AG04450 (cell line): ENCODE data around the gene SERHL2. TPM values are rescaled to one million over a fixed set of nuclear protein-coding genes. Genes with fewer than 3 reads are reported as not detected.

Experiments used
- CTCF ChIA-PET: fragments of 300-600, 350-600 bp; formaldehyde crosslinking; extraction: SDS; loops from one replicate; lab custom pipeline; 2022; ENCODE audit warnings: antibody characterized with exemption, inconsistent platforms; lab: Charles Lee
- POLR2A ChIA-PET: fragments of 350-600 bp; formaldehyde crosslinking; extraction: SDS; loops from one replicate; lab custom pipeline; 2021; ENCODE audit warnings: antibody characterized with exemption, inconsistent platforms; lab: Yijun Ruan, JAX
- DNase-seq: peaks from one replicate; pipeline ENCODE4 v3.0.0-alpha.2; 2011; ENCODE audit warnings: low read depth, low spot score
- H3K27ac ChIP-seq: one replicate; pipeline ENCODE4 v1.5.1; 2012; ENCODE audit warnings: low read depth, low read length, control low read depth
- H3K27me3 ChIP-seq: one replicate; pipeline ENCODE4 v1.6.0; 2012; ENCODE audit warnings: low read length; ENCODE audit not compliant: control insufficient read depth, insufficient read depth
- H3K4me3 ChIP-seq: 2 replicates; pipeline ENCODE4 v1.5.1; 2011; ENCODE audit warnings: mild to moderate bottlenecking, low read depth, low read length, control low read depth
- H3K9me3 ChIP-seq: 2 replicates; pipeline ENCODE4 v1.5.1; 2012; ENCODE audit warnings: low read length; ENCODE audit not compliant: control insufficient read depth, insufficient read depth
- CTCF ChIP-seq: IDR thresholded peaks from 2 replicates; pipeline ENCODE4 v1.5.1; 2011; ENCODE audit warnings: low read depth, low read length, control low read depth, inconsistent platforms
- polyA plus RNA-seq: library from polyadenylated mRNA; depleted of rRNA; stranded (reverse); fragments of >200 nt; gene quantifications from 2 replicates; pipeline ENCODE4 v1.2.3, GENCODE V29; 2011; rRNA removed
- small RNA-seq: library from RNA; depleted of rRNA; stranded (forward); fragments of <200 nt; gene quantifications from one replicate; pipeline ENCODE3, GENCODE V24; 2012; ENCODE audit warnings: low read depth; ENCODE audit not compliant: insufficient read length

Gene SERHL2
- polyA plus RNA-seq, 1 experiment: 6.6 TPM

GRCh38 chr22:42621505-42622002, 67.8 kb downstream of the SERHL2 start:
- Histone ChIP-seq H3K9me3 (no peaks in the 10 kb centered on the region), H3K4me3 (no peak overlapping the region), H3K27me3 (no peaks in the 10 kb centered on the region), H3K27ac (no peak overlapping the region)
- CTCF ChIA-PET: interaction anchor here (0.6 to 5.3 kb wide), 18 partner anchors 9 to 478 kb away, joined by 3 to 86 read pairs (median 4); no protein-coding TSS in a partner anchor
- DNase-seq: no peak
- POLR2A ChIA-PET: interaction anchor here (0.6 to 1.5 kb wide), 2 partner anchors 14 to 138 kb away, joined by 3 to 5 read pairs; no protein-coding TSS in a partner anchor
- TF ChIP-seq CTCF: peak; percentile 92

GRCh38 chr22:42622061-42622710, 68.4 kb downstream of the SERHL2 start:
- Histone ChIP-seq H3K9me3 (no peaks in the 10 kb centered on the region), H3K4me3 (no peak overlapping the region), H3K27me3 (no peaks in the 10 kb centered on the region), H3K27ac (no peak overlapping the region)
- no peak for DNase-seq
- CTCF ChIA-PET: interaction anchor here (0.6 to 5.3 kb wide), 10 partner anchors 9 to 478 kb away, joined by 3 to 86 read pairs (median 8); no protein-coding TSS in a partner anchor
- TF ChIP-seq CTCF: no peak
- POLR2A ChIA-PET: interaction anchor here (0.6 to 1.5 kb wide), 2 partner anchors 13 to 137 kb away, joined by 3 to 5 read pairs; no protein-coding TSS in a partner anchor

- ChIA-PET POLR2A (no interaction called here), CTCF (interaction anchor here (1.5 to 5.3 kb wide), 2 partner anchors 152 to 196 kb away, joined by 3 to 86 read pairs; no protein-coding TSS in a partner anchor)
- Histone ChIP-seq H3K27ac (no peak overlapping the region), H3K27me3 (no peaks in the 10 kb centered on the region), H3K9me3 (no peaks in the 10 kb centered on the region), H3K4me3 (no peak overlapping the region)
- DNase-seq: no peak
- TF ChIP-seq CTCF: no peak
Measured at GRCh38 chr22:42623301-42623751, 69.6 kb downstream of the SERHL2 start.

Small RNA genes lying within 50 kb of the gene (small RNA-seq; reads per million reads assigned to genes)
- not detected for gene RN7SKP80
- gene RNU6-513P: not detected

Other genes with a start within 250 kb of the SERHL2 start
- not detected in 2 replicates for gene NFAM1, start 121.6 kb upstream of the SERHL2 start, polyA plus RNA-seq
- 17.4 and 21.8 TPM in 2 replicates for gene RRP7A, start 34.2 kb upstream of the SERHL2 start, polyA plus RNA-seq
- gene POLDIP3, start 60.9 kb downstream of the SERHL2 start, polyA plus RNA-seq: 50.6 and 55.7 TPM in 2 replicates
- 0.15 TPM in 1 of 2 replicates, not detected in the other for gene ATP5MGL, start 86.6 kb downstream of the SERHL2 start, polyA plus RNA-seq
- gene CYB5R3, start 95.4 kb downstream of the SERHL2 start, polyA plus RNA-seq: 110 and 151 TPM in 2 replicates
- 1.8 and 2.7 TPM in 2 replicates for gene A4GALT, start 166.9 kb downstream of the SERHL2 start, polyA plus RNA-seq